ENCODE results near the gene SERPINA10.
A peak's percentile ranks its signal among the peaks of the same experiment; 100 is the strongest.
"Not testable (repeated sequence)": the region's sequence is repeated elsewhere in the genome, so short reads cannot be mapped to it uniquely, and the experiment has no call there.

Gene SERPINA10

GRCh38 chr14:94278731-94279130 lies 14.3 kb downstream of the SERPINA10 start:
- DNase-seq: no peak

- not testable (repeated sequence) for DNase-seq
Observed at GRCh38 chr14:94276898-94277561, 16.0 kb downstream of the SERPINA10 start.

GRCh38 chr14:94269156-94269555 lies 23.9 kb downstream of the SERPINA10 start:
- peak; percentile 51 for DNase-seq

DNA sequence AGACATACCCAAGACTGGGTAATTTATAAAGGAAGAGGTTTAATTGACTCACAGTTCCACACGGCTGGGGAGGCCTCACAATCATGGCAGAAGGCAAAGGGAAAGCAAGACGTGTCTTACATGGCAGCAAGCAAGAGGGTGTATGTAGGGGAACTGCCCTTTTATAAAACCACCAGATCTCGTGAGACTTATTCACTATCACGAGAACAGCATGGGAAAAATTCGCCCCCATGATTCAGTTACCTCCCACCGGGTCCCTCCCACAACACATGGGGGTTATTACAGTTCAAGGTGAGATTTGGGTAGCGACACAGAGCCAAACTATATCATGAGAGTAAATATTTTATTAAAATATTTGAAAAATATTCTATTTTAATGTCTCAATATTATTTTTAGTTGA lies 24.5 kb downstream of the SERPINA10 start:
- not testable (repeated sequence) for DNase-seq

DNA sequence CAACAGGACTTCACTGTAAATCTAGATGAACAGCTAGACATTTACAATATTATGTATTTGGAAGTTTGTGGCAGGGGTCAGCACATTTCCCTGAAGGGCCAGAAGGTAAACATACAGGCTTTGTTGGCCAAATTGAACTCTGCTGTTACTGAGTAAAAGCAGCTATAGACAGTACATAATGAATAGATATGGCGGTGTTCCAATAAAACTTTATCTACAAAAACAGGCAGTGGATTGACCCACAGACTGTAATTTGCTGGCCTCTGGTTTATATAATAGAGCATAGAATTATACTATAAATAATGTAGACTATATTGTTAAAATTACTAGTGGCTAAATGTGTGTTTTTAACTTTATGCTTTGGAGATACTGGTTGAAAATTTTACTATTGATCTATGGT lies 25.7 kb downstream of the SERPINA10 start:
- DNase-seq: no peak

- not testable (repeated sequence) for DNase-seq
Observed at GRCh38 chr14:94264195-94264594, 28.9 kb downstream of the SERPINA10 start.

- DNase-seq: no peak
Observed at GRCh38 chr14:94244182-94244581, 48.9 kb downstream of the SERPINA10 start.

GRCh38 chr14:94239406-94239805 lies 53.7 kb downstream of the SERPINA10 start:
- no peak for DNase-seq

GRCh38 chr14:94237983-94238382 lies 55.1 kb downstream of the SERPINA10 start:
- no peak for DNase-seq

- no peak for DNase-seq
Observed at GRCh38 chr14:94237046-94237445, 56.0 kb downstream of the SERPINA10 start.
